SK-N-SH (cell line): Measurements from ENCODE around the gene CPVL.

Experiments used
- CTCF ChIP-seq: fragments of 200-600 bp; sonication (generic); IDR thresholded peaks from 2 replicates; pipeline ENCODE4 v1.6.1; 2017; ENCODE audit warnings: antibody characterized with exemption, mild to moderate bottlenecking, moderate library complexity
- EP300 ChIP-seq, 2 experiments: IDR thresholded peaks; 2 replicates each; pipeline versions ENCODE4 v1.4.0 to v1.6.1; 2012; ENCODE audit warnings: borderline replicate concordance in 1 of 2, low read depth in 1 of 2, low read length in 1 of 2
- GABPA ChIP-seq: IDR thresholded peaks from 2 replicates; pipeline ENCODE4 v1.4.0; 2012; ENCODE audit warnings: low read depth, mild to moderate bottlenecking
- RXRA ChIP-seq: IDR thresholded peaks from 2 replicates; pipeline ENCODE4 v1.4.0; 2012; ENCODE audit warnings: low read depth, mild to moderate bottlenecking, borderline replicate concordance
- USF1 ChIP-seq: IDR thresholded peaks from 2 replicates; pipeline ENCODE4 v1.4.0; 2012; ENCODE audit warnings: low read depth, borderline replicate concordance
- YY1 ChIP-seq: IDR thresholded peaks from 2 replicates; pipeline ENCODE4 v1.4.0; 2012; ENCODE audit warnings: low read depth, mild to moderate bottlenecking

GRCh38 chr7:29095631-29096445 is 50.5 kb downstream of the CPVL start:
- TF ChIP-seq EP300 (IDR thresholded peaks at IDR 0.05; ENCODE audit: borderline replicate concordance in 1 of 2, low read depth in 1 of 2, low read length in 1 of 2) = no peak
- TF ChIP-seq CTCF = no peak
- TF ChIP-seq USF1 = no peak
- TF ChIP-seq YY1 = no peak
- no peak for TF ChIP-seq RXRA
- no peak for TF ChIP-seq GABPA
